Measurements from ENCODE around the gene YEATS4. TPM values are rescaled to one million over a fixed set of nuclear protein-coding genes. Genes with fewer than 3 reads are reported as not detected.

The YEATS4 gene
- total and polyA plus RNA-seq, 2 experiments from 2014 or later: 16.2 to 58.2 TPM

- no peaks in the 10 kb centered on the region for H3K79me2 ChIP-seq
- 62% methylated on average over 2 of the region's 2 CpGs for WGBS (ENCODE audit: low lambda C conversion rate, missing lambda C conversion rate)
- H2AFZ ChIP-seq: no peak overlapping the region
- no peaks in the 10 kb centered on the region for H3K36me3 ChIP-seq (replicated peaks; ENCODE audit: insufficient read depth, low read depth)
- H3K27me3 ChIP-seq: no peaks in the 10 kb centered on the region
- no peak overlapping the region for H3K4me2 ChIP-seq
- no peaks in the 10 kb centered on the region for H4K20me1 ChIP-seq (ENCODE audit: insufficient read depth, poor library complexity, severe bottlenecking)
- no peak for DNase-seq (ENCODE audit: low spot score)
- TF ChIP-seq EZH2phosphoT487 (IDR thresholded peaks at IDR 0.05; ENCODE audit: low read depth, severe bottlenecking, unreplicated experiment) (no peak), EZH2 (IDR thresholded peaks at IDR 0.05; ENCODE audit: borderline replicate concordance) (no peak), CTCF (IDR thresholded peaks at IDR 0.05; ENCODE audit: poor library complexity) (no peak)
- H3K9me3 ChIP-seq (ENCODE audit: low read depth): no peaks in the 10 kb centered on the region
- H3K9me2 ChIP-seq (replicated peaks; ENCODE audit: insufficient read depth): no peaks in the 10 kb centered on the region
- H3K27ac ChIP-seq: no peak overlapping the region
- no peak overlapping the region for H3K4me3 ChIP-seq
- peaks cover 7% of the 10 kb centered on the region for H3K4me1 ChIP-seq (ENCODE audit: insufficient read depth)
Observed at GRCh38 chr12:69437073-69437472, 77.5 kb downstream of the YEATS4 start.

DNA sequence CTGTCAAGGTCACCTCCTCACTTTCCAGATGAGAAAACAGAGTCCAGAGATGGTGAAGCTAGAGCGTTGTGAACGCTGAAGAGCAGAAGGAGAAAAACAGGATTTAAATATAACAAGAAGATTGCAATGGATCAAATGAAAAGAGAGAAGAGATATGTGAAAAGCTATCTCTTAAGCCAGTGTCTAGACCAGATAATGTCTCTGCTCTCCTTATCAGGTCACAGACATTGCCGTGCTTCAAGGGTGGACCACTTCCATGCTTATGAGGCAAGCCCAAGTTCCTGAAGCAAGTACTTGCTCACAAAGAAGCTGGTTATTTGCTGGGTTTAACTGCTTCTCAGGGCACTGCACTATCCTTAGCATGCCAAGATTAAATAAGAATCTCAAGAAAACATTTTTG lies 79.0 kb downstream of the YEATS4 start:
- no peak overlapping the region for H2AFZ ChIP-seq
- no peaks in the 10 kb centered on the region for H3K79me2 ChIP-seq
- peaks cover 7% of the 10 kb centered on the region for H3K4me1 ChIP-seq (ENCODE audit: insufficient read depth)
- no peak overlapping the region for H3K27ac ChIP-seq
- H3K4me3 ChIP-seq: no peak overlapping the region
- no peaks in the 10 kb centered on the region for H3K27me3 ChIP-seq
- no peak overlapping the region for H3K4me2 ChIP-seq
- H4K20me1 ChIP-seq (ENCODE audit: insufficient read depth, poor library complexity, severe bottlenecking): no peaks in the 10 kb centered on the region
- DNase-seq (ENCODE audit: low spot score): no peak
- 65% methylated on average over 3 of the region's 3 CpGs for WGBS (ENCODE audit: low lambda C conversion rate, missing lambda C conversion rate)
- no peaks in the 10 kb centered on the region for H3K9me2 ChIP-seq (replicated peaks; ENCODE audit: insufficient read depth)
- no peaks in the 10 kb centered on the region for H3K9me3 ChIP-seq (ENCODE audit: low read depth)
- TF ChIP-seq EZH2phosphoT487 (IDR thresholded peaks at IDR 0.05; ENCODE audit: low read depth, severe bottlenecking, unreplicated experiment): no peak
- no peak for TF ChIP-seq EZH2 (IDR thresholded peaks at IDR 0.05; ENCODE audit: borderline replicate concordance)
- no peak for TF ChIP-seq CTCF (IDR thresholded peaks at IDR 0.05; ENCODE audit: poor library complexity)
- H3K36me3 ChIP-seq (replicated peaks; ENCODE audit: insufficient read depth, low read depth): no peaks in the 10 kb centered on the region

GRCh38 chr12:69440016-69440415 lies 80.5 kb downstream of the YEATS4 start:
- H3K4me2 ChIP-seq: no peak overlapping the region
- H3K27me3 ChIP-seq: no peaks in the 10 kb centered on the region
- H3K4me1 ChIP-seq (ENCODE audit: insufficient read depth): peaks cover 7% of the 10 kb centered on the region
- no peak overlapping the region for H3K4me3 ChIP-seq
- no peaks in the 10 kb centered on the region for H4K20me1 ChIP-seq (ENCODE audit: insufficient read depth, poor library complexity, severe bottlenecking)
- H3K36me3 ChIP-seq (replicated peaks; ENCODE audit: insufficient read depth, low read depth): no peaks in the 10 kb centered on the region
- H3K9me3 ChIP-seq (ENCODE audit: low read depth): no peaks in the 10 kb centered on the region
- DNase-seq (ENCODE audit: low spot score): no peak
- TF ChIP-seq EZH2 (IDR thresholded peaks at IDR 0.05; ENCODE audit: borderline replicate concordance) (no peak), EZH2phosphoT487 (IDR thresholded peaks at IDR 0.05; ENCODE audit: low read depth, severe bottlenecking, unreplicated experiment) (no peak), CTCF (IDR thresholded peaks at IDR 0.05; ENCODE audit: poor library complexity) (no peak)
- H2AFZ ChIP-seq: no peak overlapping the region
- no peaks in the 10 kb centered on the region for H3K9me2 ChIP-seq (replicated peaks; ENCODE audit: insufficient read depth)
- no peak overlapping the region for H3K27ac ChIP-seq
- H3K79me2 ChIP-seq: no peaks in the 10 kb centered on the region
- 78% methylated on average over 3 of the region's 3 CpGs for WGBS (ENCODE audit: low lambda C conversion rate, missing lambda C conversion rate)

Small RNA genes lying within 50 kb of the gene (small RNA-seq; reads per million reads assigned to genes)
- gene RN7SL804P: not detected

Other genes starting within 250 kb of the YEATS4 start
- 37.4 and 40.1 TPM in 2 replicates for gene CPSF6, start 120.2 kb upstream of the YEATS4 start, total RNA-seq
- 44.5 and 48.3 TPM in 2 replicates for gene CPSF6, start 120.2 kb upstream of the YEATS4 start, polyA plus RNA-seq
- 282 and 304 TPM in 2 replicates for gene LYZ, start 11.4 kb upstream of the YEATS4 start, total RNA-seq
- 129 and 170 TPM in 2 replicates for gene LYZ, start 11.4 kb upstream of the YEATS4 start, polyA plus RNA-seq
- 51.0 and 76.4 TPM in 2 replicates for gene FRS2, start 110.6 kb downstream of the YEATS4 start, total RNA-seq
- 14.7 and 17.3 TPM in 2 replicates for gene FRS2, start 110.6 kb downstream of the YEATS4 start, polyA plus RNA-seq
- gene CCT2, start 225.7 kb downstream of the YEATS4 start, total RNA-seq: 188 and 206 TPM in 2 replicates
- gene CCT2, start 225.7 kb downstream of the YEATS4 start, polyA plus RNA-seq: 168 and 177 TPM in 2 replicates